Measurements from ENCODE around the gene IFI6.
"Not testable (repeated sequence)": the region's sequence is repeated elsewhere in the genome, so short reads cannot be mapped to it uniquely, and the experiment has no call there.

The IFI6 gene

DNA sequence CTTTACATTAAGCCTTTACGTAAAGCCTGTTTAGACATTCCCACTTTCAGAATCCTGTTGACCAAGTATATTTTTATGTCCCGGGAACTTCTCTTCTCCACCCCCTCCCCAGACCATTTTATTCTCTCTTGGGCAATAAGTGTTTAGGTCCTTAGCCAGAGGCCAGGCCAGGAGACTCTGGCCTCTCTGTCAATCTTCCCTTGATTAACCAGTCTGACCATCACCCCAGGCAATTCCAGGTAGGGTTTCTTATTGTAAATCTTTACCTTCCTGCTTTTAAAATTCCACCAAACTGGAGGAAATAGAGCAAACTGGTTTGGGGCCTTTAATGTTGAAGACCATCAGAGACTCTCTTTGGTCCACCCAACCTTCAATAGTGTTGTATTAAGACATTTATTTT lies 12.2 kb upstream of the IFI6 start:
- peaks cover 12% of the 10 kb centered on the region for H3K9me3 Mint-ChIP-seq
- H3K4me1 Mint-ChIP-seq (ENCODE audit: low read depth) = peaks cover 1% of the 10 kb centered on the region
- H3K27me3 Mint-ChIP-seq = no peaks in the 10 kb centered on the region
- no peak overlapping the region for H3K27ac Mint-ChIP-seq
- DNase-seq = no peak
- peaks cover 9% of the 10 kb centered on the region for H3K36me3 Mint-ChIP-seq (ENCODE audit: low read depth)
- no peak overlapping the region for H3K4me3 Mint-ChIP-seq

DNA sequence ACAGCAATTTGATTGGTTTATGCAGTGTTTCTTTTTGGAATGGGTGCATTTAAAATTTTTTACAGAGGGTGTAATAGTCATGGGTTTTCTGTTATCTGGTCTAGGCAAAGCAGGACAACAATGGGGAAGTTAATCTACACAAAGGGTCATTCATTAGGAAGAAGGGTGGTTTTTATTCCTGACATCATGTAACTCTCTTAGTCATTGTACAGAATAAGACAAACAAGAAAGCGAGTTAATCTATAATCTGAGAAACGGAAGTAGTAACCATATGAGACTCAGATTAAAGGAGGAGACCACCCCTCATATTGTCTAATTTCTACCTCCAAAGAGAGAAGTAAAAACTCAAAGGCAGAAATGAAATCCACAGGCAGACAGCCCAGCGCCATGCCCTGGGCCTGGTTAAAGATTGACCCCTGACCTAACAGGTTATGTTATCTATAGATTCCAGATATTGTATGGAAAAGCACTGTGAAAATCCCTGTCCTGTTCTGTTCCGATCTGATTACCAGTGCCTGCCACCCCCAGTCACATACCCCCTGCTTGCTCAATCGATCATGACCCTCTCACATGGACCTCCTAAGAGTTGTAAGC lies 10.5 kb upstream of the IFI6 start:
- H3K27me3 Mint-ChIP-seq = no peaks in the 10 kb centered on the region
- no peak overlapping the region for H3K27ac Mint-ChIP-seq

DNA sequence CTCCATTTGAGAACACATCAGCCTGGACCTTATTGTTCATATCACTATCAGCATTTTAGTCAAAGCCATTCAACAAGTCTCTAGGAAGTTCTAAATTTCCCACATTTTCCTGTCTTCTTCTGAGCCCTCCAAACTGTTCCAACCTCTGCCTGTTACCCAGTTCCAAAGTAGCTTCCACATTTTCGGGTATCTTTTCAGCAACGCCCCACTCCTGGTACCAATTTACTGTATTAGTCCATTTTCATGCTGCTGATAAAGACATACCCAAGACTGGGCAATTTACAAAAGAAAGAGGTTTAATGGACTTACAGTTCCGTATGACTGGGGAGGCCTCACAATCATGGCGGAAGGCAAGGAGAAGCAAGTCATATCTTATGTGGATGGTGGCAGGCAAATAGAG lies 9.6 kb upstream of the IFI6 start:
- H3K27ac Mint-ChIP-seq = not testable (repeated sequence)

More for the DNA sequence above, 10.5 kb upstream of the IFI6 start:
- DNase-seq = no peak
- H3K36me3 Mint-ChIP-seq (ENCODE audit: low read depth) = peaks cover 9% of the 10 kb centered on the region
- no peak overlapping the region for H3K4me3 Mint-ChIP-seq
- H3K4me1 Mint-ChIP-seq (ENCODE audit: low read depth) = no peaks in the 10 kb centered on the region
- H3K9me3 Mint-ChIP-seq = peaks cover 14% of the 10 kb centered on the region

DNA sequence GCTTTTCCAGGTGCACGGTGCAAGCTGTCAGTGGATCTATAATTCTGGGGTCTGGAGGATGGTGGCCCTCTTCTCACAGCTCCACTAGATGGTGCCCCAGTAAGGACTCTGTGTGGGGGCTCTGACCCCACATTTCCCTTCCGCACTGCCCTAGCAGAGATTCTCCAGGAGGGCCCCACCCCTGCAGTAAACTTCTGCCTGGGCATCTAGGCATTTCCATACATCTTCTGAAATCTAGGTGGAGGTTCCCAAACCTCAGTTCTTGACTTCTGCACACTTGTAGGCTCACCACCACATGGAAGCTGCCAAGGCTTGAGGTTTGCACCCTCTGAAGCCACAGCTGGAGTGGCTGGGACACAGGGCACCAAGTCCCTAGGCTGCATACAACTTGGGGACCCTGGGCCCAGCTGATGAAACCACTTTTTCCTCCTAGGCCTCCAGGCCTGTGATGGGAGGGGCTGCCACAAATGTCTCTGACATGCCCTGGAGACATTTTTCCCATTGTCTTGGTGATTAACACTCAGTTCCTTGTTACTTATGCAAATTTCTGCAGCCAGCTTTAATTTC lies 8.3 kb upstream of the IFI6 start:
- H3K4me3 Mint-ChIP-seq; H3K27ac Mint-ChIP-seq; H3K27me3 Mint-ChIP-seq; DNase-seq; H3K4me1 Mint-ChIP-seq (ENCODE audit: low read depth); H3K36me3 Mint-ChIP-seq (ENCODE audit: low read depth): not testable (repeated sequence)
- peaks cover 14% of the 10 kb centered on the region for H3K9me3 Mint-ChIP-seq

More for the DNA sequence above, 9.6 kb upstream of the IFI6 start:
- not testable (repeated sequence) for H3K27me3 Mint-ChIP-seq; DNase-seq; H3K4me3 Mint-ChIP-seq; H3K36me3 Mint-ChIP-seq (ENCODE audit: low read depth); H3K4me1 Mint-ChIP-seq (ENCODE audit: low read depth)
- H3K9me3 Mint-ChIP-seq = peaks cover 14% of the 10 kb centered on the region

DNA sequence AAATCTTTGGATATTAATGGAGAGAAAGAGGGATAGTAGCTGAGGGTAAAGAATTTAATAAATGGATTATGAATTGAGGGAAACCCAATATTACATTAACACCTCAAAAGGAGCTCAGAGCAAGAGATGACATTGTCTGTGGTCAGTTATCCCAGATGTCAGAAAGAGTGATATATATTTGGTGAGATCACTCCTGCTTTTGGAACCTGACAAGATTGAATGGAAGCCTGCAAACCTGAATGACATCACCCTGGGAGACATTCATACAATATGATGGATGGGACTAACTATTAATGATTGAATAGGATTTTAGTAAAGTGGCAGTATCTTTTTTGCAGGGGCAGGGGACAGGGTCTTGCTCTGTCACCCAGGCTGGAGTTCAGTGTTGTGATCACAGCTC lies 6.8 kb upstream of the IFI6 start:
- H3K4me1 Mint-ChIP-seq (ENCODE audit: low read depth) = no peaks in the 10 kb centered on the region
- H3K27ac Mint-ChIP-seq = no peak overlapping the region
- peaks cover 14% of the 10 kb centered on the region for H3K9me3 Mint-ChIP-seq
- no peak for DNase-seq
- H3K36me3 Mint-ChIP-seq (ENCODE audit: low read depth) = peaks cover 9% of the 10 kb centered on the region
- H3K27me3 Mint-ChIP-seq = no peaks in the 10 kb centered on the region
- H3K4me3 Mint-ChIP-seq = no peak overlapping the region

DNA sequence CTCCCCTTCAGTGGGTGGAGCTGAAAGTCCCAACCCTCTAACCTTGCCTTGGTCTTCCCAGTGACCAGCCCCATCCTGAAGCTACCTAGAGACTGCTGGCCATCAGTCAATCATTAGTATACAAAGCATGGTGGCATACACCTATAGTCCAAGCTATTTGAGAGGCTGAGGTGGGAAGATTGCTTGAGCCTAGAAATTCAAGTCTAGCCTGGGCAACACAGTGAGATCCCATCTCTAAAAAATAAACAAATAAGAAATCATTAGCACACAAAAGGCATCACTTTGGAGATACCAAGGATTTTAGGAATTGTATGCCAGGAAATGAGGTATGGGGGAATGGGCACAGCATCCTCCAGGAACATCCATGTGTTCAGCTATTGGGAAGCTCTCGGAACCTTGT lies 4.4 kb upstream of the IFI6 start:
- Mint-ChIP-seq H3K9me3 (peaks cover 7% of the 10 kb centered on the region), H3K4me1 (ENCODE audit: low read depth) (peaks cover 13% of the 10 kb centered on the region), H3K27ac (no peak overlapping the region), H3K36me3 (ENCODE audit: low read depth) (peaks cover 5% of the 10 kb centered on the region), H3K27me3 (no peaks in the 10 kb centered on the region), H3K4me3 (no peak overlapping the region)
- DNase-seq = no peak

DNA sequence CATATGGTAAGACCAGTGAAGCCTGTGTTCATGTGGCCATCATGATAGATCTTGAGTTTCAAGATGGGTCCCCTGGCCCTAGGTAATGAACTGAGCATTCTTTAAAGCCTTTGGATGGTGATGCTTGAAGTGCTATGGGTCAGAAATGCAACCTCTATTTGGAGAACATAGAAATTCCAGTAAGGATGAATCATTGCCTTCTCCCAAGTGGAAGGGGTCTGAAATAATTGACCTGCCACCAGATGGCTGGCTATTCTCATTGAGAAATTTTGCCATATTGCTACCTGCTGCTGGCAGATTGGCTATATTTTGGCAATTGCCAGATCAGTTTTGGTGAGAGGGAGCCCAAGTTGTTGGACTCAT lies 739 bp upstream of the IFI6 start:
- Mint-ChIP-seq H3K27ac (peak overlapping the region; percentile 90), H3K9me3 (no peaks in the 10 kb centered on the region), H3K36me3 (ENCODE audit: low read depth) (no peaks in the 10 kb centered on the region), H3K27me3 (no peaks in the 10 kb centered on the region), H3K4me1 (ENCODE audit: low read depth) (peaks cover 40% of the 10 kb centered on the region), H3K4me3 (peak overlapping the region; percentile 82)
- DNase-seq = no peak

DNA sequence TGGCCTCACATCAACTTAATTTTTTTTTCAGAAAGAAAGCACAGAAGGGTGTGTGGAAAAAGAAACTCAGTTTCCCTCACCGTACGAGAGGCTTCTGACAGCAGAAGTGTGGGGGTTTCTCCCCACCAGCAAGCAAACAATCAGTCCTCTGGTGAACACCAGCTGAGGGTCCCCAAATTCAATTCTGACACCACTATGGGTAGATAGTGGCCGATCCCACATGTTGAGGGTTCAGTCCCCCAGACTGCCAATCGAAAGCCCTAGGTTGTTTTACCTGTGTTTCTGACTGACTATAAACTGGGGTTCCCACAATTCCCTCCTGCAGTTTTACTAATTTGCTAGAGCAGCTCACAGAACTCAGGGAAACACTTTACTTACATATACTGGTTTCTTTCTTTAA lies 2.1 kb downstream of the IFI6 start:
- Mint-ChIP-seq H3K4me1 (ENCODE audit: low read depth) (peaks cover 43% of the 10 kb centered on the region), H3K27me3 (no peaks in the 10 kb centered on the region), H3K27ac (peak overlapping the region; percentile 88), H3K4me3 (peak overlapping the region; percentile 79), H3K36me3 (ENCODE audit: low read depth) (peaks cover 19% of the 10 kb centered on the region), H3K9me3 (no peaks in the 10 kb centered on the region)
- no peak for DNase-seq

DNA sequence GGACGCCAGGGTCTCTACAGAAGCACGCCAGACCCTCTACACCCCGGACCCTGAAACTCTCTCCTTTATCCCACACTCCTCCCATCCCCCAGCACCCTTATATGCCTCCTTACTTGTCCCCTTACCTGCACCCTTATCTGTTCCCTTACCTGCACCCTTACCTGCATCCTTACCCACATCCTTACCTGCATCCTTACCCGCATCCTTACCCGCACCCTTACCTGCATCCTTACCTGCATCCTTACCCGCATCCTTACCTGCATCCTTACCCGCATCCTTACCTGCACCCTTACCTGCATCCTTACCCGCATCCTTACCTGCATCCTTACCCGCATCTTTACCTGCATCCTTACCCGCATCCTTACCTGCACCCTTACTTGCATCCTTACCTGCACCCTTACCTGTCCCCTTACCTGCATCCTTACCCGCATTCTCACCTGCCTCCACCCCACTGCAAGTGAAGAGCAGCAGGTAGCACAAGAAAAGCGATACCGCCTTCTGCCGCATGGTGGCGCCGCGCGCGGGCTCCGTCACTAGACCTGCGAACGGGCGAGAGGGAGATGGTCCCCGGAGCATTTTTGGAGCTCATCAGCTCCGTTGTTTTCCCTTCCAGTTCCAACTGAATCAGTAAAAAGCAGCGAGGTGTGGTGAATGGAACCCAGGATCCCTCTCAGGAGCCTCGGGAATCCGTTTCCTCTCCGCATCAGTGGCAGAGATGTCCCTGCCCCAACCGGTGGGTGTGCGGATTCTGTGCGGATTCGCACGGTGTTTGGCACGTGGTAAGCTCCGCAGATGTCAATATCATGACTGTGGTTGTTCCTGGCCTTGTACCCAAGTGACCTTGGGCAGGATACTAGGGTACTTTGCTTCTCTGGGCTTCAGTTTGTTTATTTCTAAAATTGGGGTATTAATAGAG lies 2.9 kb downstream of the IFI6 start:
- no peaks in the 10 kb centered on the region for H3K9me3 Mint-ChIP-seq
- no peaks in the 10 kb centered on the region for H3K27me3 Mint-ChIP-seq
- peak overlapping the region; percentile 88 for H3K27ac Mint-ChIP-seq
- peak overlapping the region; percentile 79 for H3K4me3 Mint-ChIP-seq
- peaks cover 19% of the 10 kb centered on the region for H3K36me3 Mint-ChIP-seq (ENCODE audit: low read depth)
- peak; percentile 93 for DNase-seq
- H3K4me1 Mint-ChIP-seq (ENCODE audit: low read depth) = peaks cover 43% of the 10 kb centered on the region

DNA sequence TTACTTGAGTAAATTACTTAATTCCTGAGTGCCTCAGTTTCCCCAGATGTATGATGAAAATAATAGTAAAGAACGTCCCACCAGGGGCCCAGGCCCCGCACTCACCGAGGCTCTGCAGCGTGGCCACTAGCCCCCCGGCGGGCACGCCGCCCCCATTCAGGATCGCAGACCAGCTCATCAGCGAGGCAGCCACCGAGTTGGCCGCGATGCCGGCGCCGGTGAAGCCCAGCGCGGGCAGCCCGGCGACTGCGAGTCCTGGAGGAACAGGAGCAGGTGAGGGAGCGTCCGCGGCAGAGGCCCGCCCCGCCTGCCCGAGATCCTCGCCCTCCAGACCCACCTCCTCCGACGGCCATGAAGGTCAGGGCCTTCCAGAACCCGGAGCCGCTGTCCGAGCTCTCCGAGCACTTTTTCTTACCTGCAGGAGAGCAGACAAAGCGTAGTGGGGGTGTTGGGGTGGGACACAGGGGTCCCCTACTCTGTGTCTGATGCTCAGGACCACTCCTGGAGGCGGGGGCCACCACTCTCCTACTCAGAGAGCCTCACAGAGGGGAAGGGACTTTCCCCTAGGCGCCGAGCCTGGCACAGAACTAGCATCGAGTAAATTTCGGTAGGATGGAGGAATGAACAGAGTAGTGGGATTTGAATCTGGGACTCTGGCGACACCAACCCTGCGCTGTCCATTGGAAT lies 3.7 kb downstream of the IFI6 start:
- no peak for DNase-seq
- H3K27ac Mint-ChIP-seq = no peak overlapping the region
- no peak overlapping the region for H3K4me3 Mint-ChIP-seq
- no peaks in the 10 kb centered on the region for H3K9me3 Mint-ChIP-seq
- H3K36me3 Mint-ChIP-seq (ENCODE audit: low read depth) = peaks cover 19% of the 10 kb centered on the region
- peaks cover 45% of the 10 kb centered on the region for H3K4me1 Mint-ChIP-seq (ENCODE audit: low read depth)
- no peaks in the 10 kb centered on the region for H3K27me3 Mint-ChIP-seq

DNA sequence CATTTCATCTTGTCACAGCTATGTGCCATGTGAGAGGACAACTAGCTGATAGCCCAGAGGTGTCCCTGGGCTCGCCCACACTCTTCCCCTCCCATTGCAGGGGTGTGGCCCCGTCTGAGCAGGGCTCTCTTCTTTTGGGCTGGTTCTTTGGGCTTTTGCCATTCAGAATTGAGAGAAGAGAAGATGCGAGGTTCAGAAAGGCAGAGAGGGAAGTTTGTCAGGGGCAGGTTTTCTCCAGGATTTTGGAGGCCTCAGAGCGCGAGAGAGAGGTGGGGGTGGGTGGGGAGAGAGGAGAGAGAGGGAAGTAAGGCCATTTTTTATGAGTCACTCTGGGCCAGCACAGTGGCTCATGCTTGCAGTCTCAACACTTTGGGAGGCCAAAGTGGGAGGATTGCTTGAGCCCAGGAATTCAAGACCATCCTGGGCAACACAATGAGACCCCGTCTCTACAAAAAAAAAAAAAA lies 5.2 kb downstream of the IFI6 start:
- H3K27ac Mint-ChIP-seq = no peak overlapping the region
- no peaks in the 10 kb centered on the region for H3K9me3 Mint-ChIP-seq
- peaks cover 48% of the 10 kb centered on the region for H3K4me1 Mint-ChIP-seq (ENCODE audit: low read depth)
- no peaks in the 10 kb centered on the region for H3K27me3 Mint-ChIP-seq
- no peak for DNase-seq
- H3K4me3 Mint-ChIP-seq = no peak overlapping the region
- H3K36me3 Mint-ChIP-seq (ENCODE audit: low read depth) = peaks cover 19% of the 10 kb centered on the region

DNA sequence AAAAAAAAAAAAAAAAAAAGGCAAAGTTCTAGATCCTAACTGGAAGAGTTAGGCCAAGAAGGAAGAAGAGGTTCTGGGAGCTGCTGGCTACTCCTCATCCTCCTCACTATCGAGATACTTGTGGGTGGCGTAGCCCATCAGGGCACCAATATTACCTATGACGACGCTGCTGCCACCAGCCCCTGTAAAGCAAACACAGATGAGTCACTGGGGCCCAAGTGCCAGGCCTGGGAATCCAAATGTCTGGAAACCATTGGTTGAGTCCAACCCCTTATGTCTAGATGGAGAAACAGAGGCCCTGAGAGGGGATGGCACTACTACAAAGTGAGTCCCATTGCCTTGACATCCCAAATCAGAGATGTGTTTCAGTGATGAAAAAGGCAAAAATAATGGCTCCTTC lies 5.7 kb downstream of the IFI6 start:
- no peak overlapping the region for H3K27ac Mint-ChIP-seq
- H3K36me3 Mint-ChIP-seq (ENCODE audit: low read depth) = peaks cover 19% of the 10 kb centered on the region
- no peak for DNase-seq
- H3K9me3 Mint-ChIP-seq = no peaks in the 10 kb centered on the region
- H3K27me3 Mint-ChIP-seq = no peaks in the 10 kb centered on the region
- peaks cover 48% of the 10 kb centered on the region for H3K4me1 Mint-ChIP-seq (ENCODE audit: low read depth)
- H3K4me3 Mint-ChIP-seq = no peak overlapping the region

DNA sequence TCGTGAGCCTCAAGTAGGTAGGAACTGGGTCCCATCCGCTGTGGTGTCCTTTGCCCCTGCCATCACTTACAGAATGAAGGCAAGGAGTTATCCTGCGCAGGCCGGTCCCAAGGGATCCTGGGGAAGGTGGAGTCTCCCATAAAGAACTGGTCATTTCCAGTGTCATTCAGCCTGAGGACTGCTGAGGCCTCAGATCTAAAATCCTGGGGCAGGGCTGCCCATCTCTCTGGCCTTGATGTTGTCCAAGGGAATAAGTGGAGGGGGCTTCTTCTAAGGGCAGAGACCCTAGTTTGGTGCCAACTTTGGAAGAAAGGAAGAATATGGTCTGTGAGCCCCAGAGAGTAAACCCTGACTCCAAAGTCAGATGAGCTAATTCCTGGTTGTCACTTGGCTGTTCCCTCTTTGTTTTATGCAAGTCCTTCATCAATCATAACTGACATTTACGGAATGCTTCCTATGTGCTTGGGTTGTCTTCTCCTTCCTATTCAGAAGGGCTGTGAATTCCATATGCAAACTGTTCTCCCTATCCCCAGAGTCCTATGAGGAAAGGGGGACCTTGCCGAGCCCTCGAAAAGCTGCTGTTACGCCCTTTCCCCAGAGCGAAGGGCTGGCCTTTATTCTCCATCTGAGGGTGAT lies 6.9 kb downstream of the IFI6 start:
- Mint-ChIP-seq H3K4me1 (ENCODE audit: low read depth) (peaks cover 48% of the 10 kb centered on the region), H3K4me3 (no peak overlapping the region), H3K36me3 (ENCODE audit: low read depth) (peaks cover 19% of the 10 kb centered on the region), H3K27me3 (no peaks in the 10 kb centered on the region), H3K27ac (no peak overlapping the region), H3K9me3 (no peaks in the 10 kb centered on the region)
- DNase-seq = no peak

DNA sequence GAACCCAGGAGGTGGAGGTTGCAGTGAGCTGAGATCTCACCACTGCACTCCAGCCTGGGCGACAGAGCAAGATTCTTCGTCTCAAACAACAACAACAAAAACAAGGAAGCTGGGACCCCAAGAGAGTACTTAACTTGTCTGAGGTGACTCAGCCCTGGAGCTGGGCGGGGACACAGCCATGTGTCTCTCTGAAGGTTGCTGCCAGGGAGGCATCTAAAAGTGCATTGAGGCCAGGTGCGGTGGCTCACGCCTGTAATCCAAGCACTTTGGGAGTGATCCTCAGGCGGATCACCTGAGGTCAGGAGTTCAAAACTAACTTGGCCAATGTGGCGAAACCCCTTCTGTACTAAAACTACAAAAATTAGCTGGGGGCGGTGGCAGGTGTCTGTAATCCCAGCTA lies 7.7 kb downstream of the IFI6 start:
- no peak for DNase-seq
- H3K27ac Mint-ChIP-seq = no peak overlapping the region
- peaks cover 19% of the 10 kb centered on the region for H3K36me3 Mint-ChIP-seq (ENCODE audit: low read depth)
- no peaks in the 10 kb centered on the region for H3K27me3 Mint-ChIP-seq
- H3K4me1 Mint-ChIP-seq (ENCODE audit: low read depth) = peaks cover 44% of the 10 kb centered on the region
- H3K9me3 Mint-ChIP-seq = no peaks in the 10 kb centered on the region
- H3K4me3 Mint-ChIP-seq = no peak overlapping the region
